Chondrocyte (in vitro differentiated cells): Measurements from ENCODE around the gene THAP7. TPM values are rescaled to one million over a fixed set of nuclear protein-coding genes. Genes with fewer than 3 reads are reported as not detected.

Source experiments
- DNase-seq: peaks from one replicate; pipeline ENCODE4 v3.0.0; 2021; ENCODE audit warnings: mixed read lengths, low spot score
- H3K27ac Mint-ChIP-seq: one replicate; pipeline ENCODE4 v1.8.0; 2021; ENCODE audit warnings: mild to moderate bottlenecking, moderate library complexity, mixed read lengths; ENCODE audit not compliant: unreplicated experiment
- H3K27me3 Mint-ChIP-seq: 2 replicates; pipeline ENCODE4 v1.8.0; 2021; ENCODE audit warnings: low read depth, mixed read lengths
- H3K36me3 Mint-ChIP-seq: 2 replicates; pipeline ENCODE4 v1.8.0; 2021; ENCODE audit warnings: low read depth, mixed read lengths
- H3K4me1 Mint-ChIP-seq: 2 replicates; pipeline ENCODE4 v1.8.0; 2021; ENCODE audit warnings: low read depth, mild to moderate bottlenecking, mixed read lengths
- H3K4me3 Mint-ChIP-seq: one replicate; pipeline ENCODE4 v1.8.0; 2021; ENCODE audit warnings: mild to moderate bottlenecking, moderate library complexity, mixed read lengths; ENCODE audit not compliant: unreplicated experiment
- H3K9me3 Mint-ChIP-seq: 2 replicates; pipeline ENCODE4 v1.8.0; 2021; ENCODE audit warnings: low read depth, mixed read lengths
- total RNA-seq: library from RNA; stranded (reverse); gene quantifications from 3 replicates; pipeline ENCODE4 v1.2.1, GENCODE V29; 2021
- TF ChIP-seq, protein P1 (sequence below): fragments of 200-600 bp; sonication (generic); IDR thresholded peaks from 2 replicates; pipeline ENCODE4 v1.5.0; 2021; ENCODE audit warnings: antibody characterized with exemption, mild to moderate bottlenecking, moderate library complexity

The THAP7 gene
- total RNA-seq, 1 donor from 2014 or later: 15.7 TPM

DNA sequence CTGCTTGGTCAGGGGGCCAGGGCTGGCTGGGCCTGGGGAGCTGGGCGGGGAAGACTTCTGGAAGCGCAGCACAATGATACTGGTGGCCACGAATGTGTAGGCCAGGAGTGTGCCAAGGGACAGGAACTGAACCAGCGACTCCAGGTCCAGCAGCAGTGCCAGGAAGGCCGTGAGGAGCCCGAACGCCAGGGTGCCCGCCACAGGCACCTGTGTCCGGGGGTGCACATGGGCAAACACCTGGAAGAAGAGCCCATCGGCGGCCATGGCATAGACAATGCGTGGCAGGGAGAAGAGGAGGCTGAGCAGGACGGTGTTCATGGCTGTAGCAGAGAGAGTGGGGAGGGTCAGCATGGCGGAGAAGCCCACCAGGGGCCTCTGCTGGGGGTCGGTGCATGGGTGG is 28.1 kb upstream of the THAP7 start:
- Mint-ChIP-seq H3K27ac (no peak overlapping the region), H3K9me3 (no peaks in the 10 kb centered on the region), H3K4me1 (peaks cover 16% of the 10 kb centered on the region), H3K36me3 (no peaks in the 10 kb centered on the region), H3K4me3 (no peak overlapping the region), H3K27me3 (no peaks in the 10 kb centered on the region)
- DNase-seq: no peak
- TF ChIP-seq, protein P1, sequence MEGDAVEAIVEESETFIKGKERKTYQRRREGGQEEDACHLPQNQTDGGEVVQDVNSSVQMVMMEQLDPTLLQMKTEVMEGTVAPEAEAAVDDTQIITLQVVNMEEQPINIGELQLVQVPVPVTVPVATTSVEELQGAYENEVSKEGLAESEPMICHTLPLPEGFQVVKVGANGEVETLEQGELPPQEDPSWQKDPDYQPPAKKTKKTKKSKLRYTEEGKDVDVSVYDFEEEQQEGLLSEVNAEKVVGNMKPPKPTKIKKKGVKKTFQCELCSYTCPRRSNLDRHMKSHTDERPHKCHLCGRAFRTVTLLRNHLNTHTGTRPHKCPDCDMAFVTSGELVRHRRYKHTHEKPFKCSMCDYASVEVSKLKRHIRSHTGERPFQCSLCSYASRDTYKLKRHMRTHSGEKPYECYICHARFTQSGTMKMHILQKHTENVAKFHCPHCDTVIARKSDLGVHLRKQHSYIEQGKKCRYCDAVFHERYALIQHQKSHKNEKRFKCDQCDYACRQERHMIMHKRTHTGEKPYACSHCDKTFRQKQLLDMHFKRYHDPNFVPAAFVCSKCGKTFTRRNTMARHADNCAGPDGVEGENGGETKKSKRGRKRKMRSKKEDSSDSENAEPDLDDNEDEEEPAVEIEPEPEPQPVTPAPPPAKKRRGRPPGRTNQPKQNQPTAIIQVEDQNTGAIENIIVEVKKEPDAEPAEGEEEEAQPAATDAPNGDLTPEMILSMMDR: no peak

DNA sequence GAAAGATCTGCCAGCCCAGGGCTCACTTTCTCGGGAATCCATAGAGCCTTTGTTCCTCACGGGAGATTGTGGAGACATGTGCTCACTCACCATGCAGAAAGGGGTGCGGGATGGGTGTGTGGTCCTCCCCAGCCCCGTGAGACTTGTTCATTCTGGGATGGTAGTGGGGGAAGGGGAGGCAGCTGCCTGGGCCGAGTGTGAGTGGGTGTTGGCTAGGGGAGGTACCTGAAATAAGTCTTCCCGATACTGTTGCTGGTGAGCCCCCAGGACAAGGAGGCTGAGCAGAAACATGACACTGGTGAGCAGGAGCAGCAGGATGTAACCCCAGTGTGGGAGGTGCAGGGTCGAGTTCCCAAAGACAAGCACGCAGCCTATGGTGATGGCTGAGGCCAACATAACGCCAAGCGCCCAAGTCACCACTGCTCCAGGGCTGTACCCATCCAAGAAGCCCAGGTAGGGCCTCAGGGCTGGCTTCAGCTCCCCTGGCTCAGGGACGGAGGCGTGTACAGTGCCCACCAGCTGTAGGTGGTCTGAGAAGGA is 27.6 kb upstream of the THAP7 start:
- no peak for DNase-seq
- Mint-ChIP-seq H3K9me3 (no peaks in the 10 kb centered on the region), H3K27ac (no peak overlapping the region), H3K27me3 (no peaks in the 10 kb centered on the region), H3K36me3 (no peaks in the 10 kb centered on the region), H3K4me3 (no peak overlapping the region), H3K4me1 (peaks cover 16% of the 10 kb centered on the region)
- TF ChIP-seq, protein P1: no peak

DNA sequence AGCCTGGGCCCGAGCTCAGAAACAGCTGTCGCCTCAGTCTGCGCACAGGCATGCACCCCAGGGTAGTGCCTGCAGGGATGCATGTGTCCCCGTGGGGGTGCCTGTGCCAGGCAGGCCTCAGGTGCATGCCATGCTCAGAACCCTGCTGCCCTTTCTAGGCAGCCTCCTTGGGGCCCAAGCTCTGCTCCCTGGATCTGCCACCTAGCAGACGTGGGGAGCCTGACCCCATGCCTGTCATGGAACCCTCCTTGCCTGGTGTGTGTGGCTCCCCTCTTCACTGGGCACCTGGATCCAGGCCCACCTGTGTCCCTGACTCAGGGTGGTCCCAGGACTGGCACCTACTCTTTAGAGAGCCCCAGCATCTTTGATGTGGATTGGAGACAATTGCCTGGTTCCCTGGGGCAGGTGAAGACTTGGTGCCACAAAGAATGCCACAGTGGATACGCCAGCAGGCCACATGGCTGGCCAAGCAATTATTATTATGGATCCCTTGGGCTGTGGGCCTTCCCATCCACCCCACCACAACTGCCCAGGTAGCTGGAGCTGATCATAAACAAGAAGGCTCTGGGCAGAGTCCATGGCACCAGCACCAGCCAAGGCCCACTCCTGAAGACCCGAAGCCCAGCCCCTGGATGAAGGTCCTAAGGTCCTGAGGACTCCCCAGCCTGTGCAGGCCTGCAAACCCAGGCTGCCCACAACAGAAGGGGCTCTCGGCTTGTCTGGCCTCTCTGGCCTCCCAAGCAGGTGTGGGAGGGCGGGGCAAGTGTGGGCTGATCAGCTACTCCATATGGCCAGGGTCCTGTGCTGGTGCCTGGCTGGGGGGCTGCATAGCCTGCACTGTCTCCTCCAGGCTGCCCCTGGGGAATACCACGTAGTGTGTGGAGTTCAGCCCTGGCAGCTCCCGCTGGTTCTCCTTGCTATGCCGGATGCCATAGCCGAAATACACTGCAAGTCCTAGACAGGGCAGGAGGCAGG is 26.6 kb upstream of the THAP7 start:
- H3K27me3 Mint-ChIP-seq: no peaks in the 10 kb centered on the region
- no peaks in the 10 kb centered on the region for H3K9me3 Mint-ChIP-seq
- TF ChIP-seq, protein P1: no peak
- peaks cover 16% of the 10 kb centered on the region for H3K4me1 Mint-ChIP-seq
- H3K4me3 Mint-ChIP-seq: no peak overlapping the region
- no peaks in the 10 kb centered on the region for H3K36me3 Mint-ChIP-seq
- H3K27ac Mint-ChIP-seq: no peak overlapping the region
- DNase-seq: no peak

DNA sequence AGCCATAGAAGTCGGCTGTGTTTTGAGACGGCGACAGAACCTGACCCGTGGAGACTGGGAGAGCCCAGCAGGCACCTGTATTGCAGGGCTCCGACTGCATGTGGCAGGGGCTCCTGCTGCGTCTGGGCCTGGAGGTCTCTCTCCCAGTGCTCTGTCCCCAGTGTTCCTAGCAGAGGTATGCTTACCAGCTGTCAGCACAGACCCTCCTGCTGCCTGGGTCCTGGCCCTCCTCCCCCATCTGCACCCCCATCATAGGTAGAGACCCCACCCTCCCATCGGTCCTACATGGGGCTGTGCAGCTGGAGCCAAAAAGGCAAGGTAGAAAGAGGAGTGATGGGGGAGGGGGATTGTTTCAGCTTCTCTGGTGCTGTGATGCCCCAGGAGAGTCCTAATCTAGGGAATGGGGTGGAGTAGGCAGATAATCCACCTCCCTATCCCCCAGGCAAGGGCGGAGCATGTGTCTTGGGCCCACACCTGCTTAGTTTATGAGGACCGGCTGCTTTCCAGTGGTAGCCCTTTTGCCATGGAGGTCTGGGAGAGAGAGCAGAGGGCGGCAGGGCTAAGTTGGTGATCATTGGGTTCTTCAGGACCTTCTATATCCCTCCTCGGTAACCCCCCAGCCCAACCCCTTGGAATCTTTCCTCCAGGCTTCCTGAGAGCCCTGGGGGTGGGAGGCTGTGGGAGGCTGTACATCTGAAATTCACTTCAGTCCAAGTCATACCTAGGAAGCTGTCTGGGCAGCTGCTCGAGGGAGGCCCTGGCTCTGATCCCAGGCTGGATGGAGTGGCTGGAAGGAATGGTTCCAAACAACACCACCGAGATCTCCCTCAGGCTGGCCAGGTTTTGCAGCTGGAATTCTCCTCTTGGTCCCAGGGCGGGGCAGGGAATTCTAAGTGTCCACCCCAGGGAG is 25.1 kb upstream of the THAP7 start:
- Mint-ChIP-seq H3K36me3 (no peaks in the 10 kb centered on the region), H3K4me1 (peaks cover 12% of the 10 kb centered on the region), H3K4me3 (no peak overlapping the region), H3K9me3 (no peaks in the 10 kb centered on the region), H3K27ac (peak overlapping the region; percentile 68), H3K27me3 (no peaks in the 10 kb centered on the region)
- TF ChIP-seq, protein P1: no peak
- no peak for DNase-seq
